WTC11 (cell line): ENCODE results near the gene OTOGL. TPM values are rescaled to one million over a fixed set of nuclear protein-coding genes. Genes with fewer than 3 reads are reported as not detected.

Experiments
- ATAC-seq: fragments of 200-7000 bp; cut with Tn5 transposase; 2 replicates; pipeline ENCODE4 v1.10.0; 2021; ENCODE audit warnings: mild to moderate bottlenecking, moderate library complexity
- CTCF ChIA-PET: fragments of 300-600 bp; sonication (Branson Sonifier 250); formaldehyde crosslinking; loops from one replicate; lab custom pipeline; 2021; ENCODE audit warnings: antibody characterized with exemption; lab: Charles Lee
- POLR2A ChIA-PET: fragments of 350-600 bp; sonication (Branson Sonifier 250); formaldehyde crosslinking; loops from one replicate; lab custom pipeline; 2021; ENCODE audit warnings: antibody characterized with exemption; lab: Charles Lee
- DNase-seq: peaks from one replicate; pipeline ENCODE4 v3.0.0; 2021; ENCODE audit warnings: low spot score
- H3K27ac Mint-ChIP-seq: 2 replicates; pipeline ENCODE4 v1.8.0; 2021; ENCODE audit warnings: mixed read lengths
- H3K27me3 Mint-ChIP-seq: 2 replicates; pipeline ENCODE4 v1.8.0; 2021; ENCODE audit warnings: low read depth, mild to moderate bottlenecking, moderate library complexity, mixed read lengths
- H3K36me3 Mint-ChIP-seq: 2 replicates; pipeline ENCODE4 v1.8.0; 2021; ENCODE audit warnings: mixed read lengths
- H3K4me1 Mint-ChIP-seq: 2 replicates; pipeline ENCODE4 v1.8.0; 2022; ENCODE audit warnings: mixed read lengths
- H3K4me3 Mint-ChIP-seq: 2 replicates; pipeline ENCODE4 v1.8.0; 2021; ENCODE audit warnings: mild to moderate bottlenecking, moderate library complexity, mixed read lengths
- H3K9me3 Mint-ChIP-seq: 2 replicates; pipeline ENCODE4 v1.8.0; 2021; ENCODE audit warnings: mixed read lengths
- ETV6 ChIP-seq: sonication (generic); formaldehyde crosslinking; IDR thresholded peaks from 2 replicates; pipeline ENCODE4 v1.8.1; 2022; ENCODE audit warnings: mild to moderate bottlenecking, missing genetic modification reagents
- FOXJ3 ChIP-seq: sonication (generic); formaldehyde crosslinking; IDR thresholded peaks from 2 replicates; pipeline ENCODE4 v1.9.0; 2021; ENCODE audit warnings: missing genetic modification reagents, mild to moderate bottlenecking, borderline replicate concordance
- HMGA2 ChIP-seq: fragments of 250-450 bp; sonication (Bioruptor Pico); IDR thresholded peaks from 2 replicates; pipeline ENCODE4 v1.4.0; 2021; ENCODE audit warnings: mild to moderate bottlenecking, moderate library complexity
- JAZF1 ChIP-seq: fragments of 250-450 bp; sonication (Bioruptor Pico); IDR thresholded peaks from 2 replicates; pipeline ENCODE4 v1.9.0; 2021; ENCODE audit warnings: moderate library complexity, mild to moderate bottlenecking, inconsistent platforms
- MXD4 ChIP-seq: fragments of 250-450 bp; sonication (Bioruptor Pico); IDR thresholded peaks from 2 replicates; pipeline ENCODE4 v1.8.0; 2021; ENCODE audit warnings: mild to moderate bottlenecking, moderate library complexity, borderline replicate concordance
- NR2C2 ChIP-seq: sonication (generic); formaldehyde crosslinking; IDR thresholded peaks from 2 replicates; pipeline ENCODE4 v1.8.0; 2022; ENCODE audit warnings: mild to moderate bottlenecking, missing genetic modification reagents
- OVOL2 ChIP-seq: fragments of 250-450 bp; sonication (Bioruptor Pico); IDR thresholded peaks from 2 replicates; pipeline ENCODE4 v1.9.0; 2021; ENCODE audit warnings: mild to moderate bottlenecking, borderline replicate concordance
- SMAD4 ChIP-seq: sonication (generic); formaldehyde crosslinking; IDR thresholded peaks from 2 replicates; pipeline ENCODE4 v1.8.0; 2022; ENCODE audit warnings: mild to moderate bottlenecking, missing genetic modification reagents
- TEAD4 ChIP-seq: sonication (generic); formaldehyde crosslinking; IDR thresholded peaks from 2 replicates; pipeline ENCODE4 v1.8.0; 2022; ENCODE audit warnings: mild to moderate bottlenecking, missing genetic modification reagents
- ZBTB21 ChIP-seq: sonication (generic); formaldehyde crosslinking; IDR thresholded peaks from 2 replicates; pipeline ENCODE4 v1.8.1; 2023; ENCODE audit warnings: mild to moderate bottlenecking, missing genetic modification reagents, borderline replicate concordance
- ZNF423 ChIP-seq: fragments of 250-450 bp; sonication (Bioruptor Pico); IDR thresholded peaks from 2 replicates; pipeline ENCODE4 v2.1.2; 2022; ENCODE audit warnings: mild to moderate bottlenecking, moderate library complexity
- total RNA-seq: library from RNA; stranded (reverse); gene quantifications from 3 replicates; pipeline ENCODE4 v1.2.3, GENCODE V29; 2021
- TF ChIP-seq, protein P1 (sequence below): sonication (generic); formaldehyde crosslinking; IDR thresholded peaks from 2 replicates; pipeline ENCODE4 v1.8.1; 2022; ENCODE audit warnings: low read depth, mild to moderate bottlenecking, moderate library complexity, missing genetic modification reagents, borderline replicate concordance
- TF ChIP-seq, protein P2 (sequence below): fragments of 250-450 bp; sonication (Bioruptor Pico); IDR thresholded peaks from 2 replicates; pipeline ENCODE4 v1.9.0; 2021; ENCODE audit warnings: mild to moderate bottlenecking
- TF ChIP-seq, protein P3 (sequence below): sonication (generic); formaldehyde crosslinking; IDR thresholded peaks from 2 replicates; pipeline ENCODE4 v1.8.1; 2022; ENCODE audit warnings: mild to moderate bottlenecking, moderate library complexity, missing genetic modification reagents
- TF ChIP-seq, protein P4 (sequence below): sonication (generic); formaldehyde crosslinking; IDR thresholded peaks from 2 replicates; pipeline ENCODE4 v1.8.0; 2022; ENCODE audit warnings: mild to moderate bottlenecking, missing genetic modification reagents
- TF ChIP-seq, protein P5 (sequence below): fragments of 200-600 bp; IDR thresholded peaks from 2 replicates; pipeline ENCODE4 v1.8.0; 2022; ENCODE audit warnings: antibody characterized with exemption
- TF ChIP-seq, protein P6 (sequence below): sonication (generic); formaldehyde crosslinking; IDR thresholded peaks from 2 replicates; pipeline ENCODE4 v1.8.1; 2023; ENCODE audit warnings: mild to moderate bottlenecking, missing genetic modification reagents, borderline replicate concordance
- TF ChIP-seq, protein P7 (sequence below): sonication (generic); formaldehyde crosslinking; IDR thresholded peaks from 2 replicates; pipeline ENCODE4 v1.8.0; 2022; ENCODE audit warnings: mild to moderate bottlenecking, missing genetic modification reagents
- TF ChIP-seq, protein P8 (sequence below): fragments of 250-450 bp; sonication (Bioruptor Pico); IDR thresholded peaks from 2 replicates; pipeline ENCODE4 v2.1.2; 2022; ENCODE audit warnings: mild to moderate bottlenecking, moderate library complexity
- TF ChIP-seq, protein P9 (sequence below): fragments of 250-450 bp; sonication (Bioruptor Pico); conservative IDR thresholded peaks from 2 replicates; pipeline ENCODE4 v1.9.0; 2021; ENCODE audit warnings: mild to moderate bottlenecking

OTOGL gene
- total RNA-seq, 1 experiment from 2014 or later, result 0.55 TPM

DNA sequence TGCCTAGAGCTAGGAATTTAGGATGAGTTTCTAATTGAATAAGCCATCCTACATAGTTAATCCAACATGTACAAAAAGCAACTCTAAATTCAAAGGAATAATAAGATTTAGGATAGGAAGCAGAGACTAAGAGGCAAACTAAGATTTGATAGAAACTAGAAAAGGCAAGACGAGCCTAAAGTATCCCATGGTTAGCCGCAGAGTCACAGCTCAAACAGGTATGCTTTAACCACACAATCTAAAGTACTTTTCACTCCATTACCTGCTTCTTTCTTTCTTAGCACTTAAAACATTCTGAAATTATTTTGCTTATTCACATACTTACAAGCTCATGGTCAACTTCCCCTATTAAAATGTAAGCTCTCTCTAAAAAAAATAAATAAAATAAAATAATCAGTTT is 51.8 kb downstream of the OTOGL start (continued):
- TF ChIP-seq, protein P1, sequence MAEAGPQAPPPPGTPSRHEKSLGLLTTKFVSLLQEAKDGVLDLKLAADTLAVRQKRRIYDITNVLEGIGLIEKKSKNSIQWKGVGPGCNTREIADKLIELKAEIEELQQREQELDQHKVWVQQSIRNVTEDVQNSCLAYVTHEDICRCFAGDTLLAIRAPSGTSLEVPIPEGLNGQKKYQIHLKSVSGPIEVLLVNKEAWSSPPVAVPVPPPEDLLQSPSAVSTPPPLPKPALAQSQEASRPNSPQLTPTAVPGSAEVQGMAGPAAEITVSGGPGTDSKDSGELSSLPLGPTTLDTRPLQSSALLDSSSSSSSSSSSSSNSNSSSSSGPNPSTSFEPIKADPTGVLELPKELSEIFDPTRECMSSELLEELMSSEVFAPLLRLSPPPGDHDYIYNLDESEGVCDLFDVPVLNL (CRISPR knock-in tag), result no peak
- TF ChIP-seq FOXJ3 (CRISPR knock-in tag), result no peak

DNA sequence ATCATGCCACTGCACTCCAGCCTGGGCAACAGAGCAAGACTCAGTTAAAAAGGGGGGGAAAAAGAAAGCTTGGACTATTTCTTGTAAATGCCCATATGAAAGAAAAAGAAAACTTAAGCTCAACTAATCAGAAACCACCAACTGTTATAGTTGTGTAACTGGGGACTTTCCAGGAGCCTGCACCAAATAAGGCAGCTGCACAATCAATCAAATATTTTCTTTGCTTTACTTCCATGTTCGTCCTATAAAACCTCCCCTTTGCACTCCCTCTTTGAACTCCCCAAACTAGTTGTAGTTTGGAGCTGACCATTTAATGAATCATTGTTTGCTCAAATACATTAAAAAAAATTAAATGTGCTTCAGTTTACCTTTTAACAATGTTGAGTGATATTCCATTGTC is 54.9 kb downstream of the OTOGL start:
- H3K9me3 Mint-ChIP-seq, result peaks cover 7% of the 10 kb centered on the region
- CTCF ChIA-PET, result no interaction called here
- no peak overlapping the region for H3K27ac Mint-ChIP-seq
- TF ChIP-seq, protein P2, sequence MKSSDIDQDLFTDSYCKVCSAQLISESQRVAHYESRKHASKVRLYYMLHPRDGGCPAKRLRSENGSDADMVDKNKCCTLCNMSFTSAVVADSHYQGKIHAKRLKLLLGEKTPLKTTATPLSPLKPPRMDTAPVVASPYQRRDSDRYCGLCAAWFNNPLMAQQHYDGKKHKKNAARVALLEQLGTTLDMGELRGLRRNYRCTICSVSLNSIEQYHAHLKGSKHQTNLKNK (CRISPR knock-in tag), result no peak
- TF ChIP-seq ZBTB21 (CRISPR knock-in tag), result no peak
- TF ChIP-seq, protein P3, sequence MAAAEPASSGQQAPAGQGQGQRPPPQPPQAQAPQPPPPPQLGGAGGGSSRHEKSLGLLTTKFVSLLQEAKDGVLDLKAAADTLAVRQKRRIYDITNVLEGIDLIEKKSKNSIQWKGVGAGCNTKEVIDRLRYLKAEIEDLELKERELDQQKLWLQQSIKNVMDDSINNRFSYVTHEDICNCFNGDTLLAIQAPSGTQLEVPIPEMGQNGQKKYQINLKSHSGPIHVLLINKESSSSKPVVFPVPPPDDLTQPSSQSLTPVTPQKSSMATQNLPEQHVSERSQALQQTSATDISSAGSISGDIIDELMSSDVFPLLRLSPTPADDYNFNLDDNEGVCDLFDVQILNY (CRISPR knock-in tag), result no peak
- TF ChIP-seq ETV6, result no peak
- no peak for TF ChIP-seq NR2C2 (CRISPR knock-in tag)
- TF ChIP-seq ZNF423 (CRISPR knock-in tag), result no peak
- TF ChIP-seq MXD4 (CRISPR knock-in tag), result no peak
- TF ChIP-seq, protein P4, sequence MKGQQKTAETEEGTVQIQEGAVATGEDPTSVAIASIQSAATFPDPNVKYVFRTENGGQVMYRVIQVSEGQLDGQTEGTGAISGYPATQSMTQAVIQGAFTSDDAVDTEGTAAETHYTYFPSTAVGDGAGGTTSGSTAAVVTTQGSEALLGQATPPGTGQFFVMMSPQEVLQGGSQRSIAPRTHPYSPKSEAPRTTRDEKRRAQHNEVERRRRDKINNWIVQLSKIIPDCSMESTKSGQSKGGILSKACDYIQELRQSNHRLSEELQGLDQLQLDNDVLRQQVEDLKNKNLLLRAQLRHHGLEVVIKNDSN (CRISPR knock-in tag), result no peak
- TF ChIP-seq, protein P5, sequence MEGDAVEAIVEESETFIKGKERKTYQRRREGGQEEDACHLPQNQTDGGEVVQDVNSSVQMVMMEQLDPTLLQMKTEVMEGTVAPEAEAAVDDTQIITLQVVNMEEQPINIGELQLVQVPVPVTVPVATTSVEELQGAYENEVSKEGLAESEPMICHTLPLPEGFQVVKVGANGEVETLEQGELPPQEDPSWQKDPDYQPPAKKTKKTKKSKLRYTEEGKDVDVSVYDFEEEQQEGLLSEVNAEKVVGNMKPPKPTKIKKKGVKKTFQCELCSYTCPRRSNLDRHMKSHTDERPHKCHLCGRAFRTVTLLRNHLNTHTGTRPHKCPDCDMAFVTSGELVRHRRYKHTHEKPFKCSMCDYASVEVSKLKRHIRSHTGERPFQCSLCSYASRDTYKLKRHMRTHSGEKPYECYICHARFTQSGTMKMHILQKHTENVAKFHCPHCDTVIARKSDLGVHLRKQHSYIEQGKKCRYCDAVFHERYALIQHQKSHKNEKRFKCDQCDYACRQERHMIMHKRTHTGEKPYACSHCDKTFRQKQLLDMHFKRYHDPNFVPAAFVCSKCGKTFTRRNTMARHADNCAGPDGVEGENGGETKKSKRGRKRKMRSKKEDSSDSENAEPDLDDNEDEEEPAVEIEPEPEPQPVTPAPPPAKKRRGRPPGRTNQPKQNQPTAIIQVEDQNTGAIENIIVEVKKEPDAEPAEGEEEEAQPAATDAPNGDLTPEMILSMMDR, result no peak
- TF ChIP-seq, protein P1 (CRISPR knock-in tag), result no peak
- TF ChIP-seq, protein P6, sequence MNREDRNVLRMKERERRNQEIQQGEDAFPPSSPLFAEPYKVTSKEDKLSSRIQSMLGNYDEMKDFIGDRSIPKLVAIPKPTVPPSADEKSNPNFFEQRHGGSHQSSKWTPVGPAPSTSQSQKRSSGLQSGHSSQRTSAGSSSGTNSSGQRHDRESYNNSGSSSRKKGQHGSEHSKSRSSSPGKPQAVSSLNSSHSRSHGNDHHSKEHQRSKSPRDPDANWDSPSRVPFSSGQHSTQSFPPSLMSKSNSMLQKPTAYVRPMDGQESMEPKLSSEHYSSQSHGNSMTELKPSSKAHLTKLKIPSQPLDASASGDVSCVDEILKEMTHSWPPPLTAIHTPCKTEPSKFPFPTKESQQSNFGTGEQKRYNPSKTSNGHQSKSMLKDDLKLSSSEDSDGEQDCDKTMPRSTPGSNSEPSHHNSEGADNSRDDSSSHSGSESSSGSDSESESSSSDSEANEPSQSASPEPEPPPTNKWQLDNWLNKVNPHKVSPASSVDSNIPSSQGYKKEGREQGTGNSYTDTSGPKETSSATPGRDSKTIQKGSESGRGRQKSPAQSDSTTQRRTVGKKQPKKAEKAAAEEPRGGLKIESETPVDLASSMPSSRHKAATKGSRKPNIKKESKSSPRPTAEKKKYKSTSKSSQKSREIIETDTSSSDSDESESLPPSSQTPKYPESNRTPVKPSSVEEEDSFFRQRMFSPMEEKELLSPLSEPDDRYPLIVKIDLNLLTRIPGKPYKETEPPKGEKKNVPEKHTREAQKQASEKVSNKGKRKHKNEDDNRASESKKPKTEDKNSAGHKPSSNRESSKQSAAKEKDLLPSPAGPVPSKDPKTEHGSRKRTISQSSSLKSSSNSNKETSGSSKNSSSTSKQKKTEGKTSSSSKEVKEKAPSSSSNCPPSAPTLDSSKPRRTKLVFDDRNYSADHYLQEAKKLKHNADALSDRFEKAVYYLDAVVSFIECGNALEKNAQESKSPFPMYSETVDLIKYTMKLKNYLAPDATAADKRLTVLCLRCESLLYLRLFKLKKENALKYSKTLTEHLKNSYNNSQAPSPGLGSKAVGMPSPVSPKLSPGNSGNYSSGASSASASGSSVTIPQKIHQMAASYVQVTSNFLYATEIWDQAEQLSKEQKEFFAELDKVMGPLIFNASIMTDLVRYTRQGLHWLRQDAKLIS (CRISPR knock-in tag), result no peak
- TF ChIP-seq HMGA2 (CRISPR knock-in tag), result no peak
- TF ChIP-seq TEAD4 (CRISPR knock-in tag), result no peak
- no peak for TF ChIP-seq JAZF1 (CRISPR knock-in tag)
- TF ChIP-seq SMAD4, result no peak
- TF ChIP-seq, protein P7, sequence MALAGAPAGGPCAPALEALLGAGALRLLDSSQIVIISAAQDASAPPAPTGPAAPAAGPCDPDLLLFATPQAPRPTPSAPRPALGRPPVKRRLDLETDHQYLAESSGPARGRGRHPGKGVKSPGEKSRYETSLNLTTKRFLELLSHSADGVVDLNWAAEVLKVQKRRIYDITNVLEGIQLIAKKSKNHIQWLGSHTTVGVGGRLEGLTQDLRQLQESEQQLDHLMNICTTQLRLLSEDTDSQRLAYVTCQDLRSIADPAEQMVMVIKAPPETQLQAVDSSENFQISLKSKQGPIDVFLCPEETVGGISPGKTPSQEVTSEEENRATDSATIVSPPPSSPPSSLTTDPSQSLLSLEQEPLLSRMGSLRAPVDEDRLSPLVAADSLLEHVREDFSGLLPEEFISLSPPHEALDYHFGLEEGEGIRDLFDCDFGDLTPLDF (CRISPR knock-in tag), result no peak
- TF ChIP-seq OVOL2 (CRISPR knock-in tag), result no peak
- TF ChIP-seq, protein P8, sequence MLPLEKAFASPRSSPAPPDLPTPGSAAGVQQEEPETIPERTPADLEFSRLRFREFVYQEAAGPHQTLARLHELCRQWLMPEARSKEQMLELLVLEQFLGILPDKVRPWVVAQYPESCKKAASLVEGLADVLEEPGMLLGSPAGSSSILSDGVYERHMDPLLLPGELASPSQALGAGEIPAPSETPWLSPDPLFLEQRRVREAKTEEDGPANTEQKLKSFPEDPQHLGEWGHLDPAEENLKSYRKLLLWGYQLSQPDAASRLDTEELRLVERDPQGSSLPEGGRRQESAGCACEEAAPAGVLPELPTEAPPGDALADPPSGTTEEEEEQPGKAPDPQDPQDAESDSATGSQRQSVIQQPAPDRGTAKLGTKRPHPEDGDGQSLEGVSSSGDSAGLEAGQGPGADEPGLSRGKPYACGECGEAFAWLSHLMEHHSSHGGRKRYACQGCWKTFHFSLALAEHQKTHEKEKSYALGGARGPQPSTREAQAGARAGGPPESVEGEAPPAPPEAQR, result no peak
- TF ChIP-seq, protein P9, sequence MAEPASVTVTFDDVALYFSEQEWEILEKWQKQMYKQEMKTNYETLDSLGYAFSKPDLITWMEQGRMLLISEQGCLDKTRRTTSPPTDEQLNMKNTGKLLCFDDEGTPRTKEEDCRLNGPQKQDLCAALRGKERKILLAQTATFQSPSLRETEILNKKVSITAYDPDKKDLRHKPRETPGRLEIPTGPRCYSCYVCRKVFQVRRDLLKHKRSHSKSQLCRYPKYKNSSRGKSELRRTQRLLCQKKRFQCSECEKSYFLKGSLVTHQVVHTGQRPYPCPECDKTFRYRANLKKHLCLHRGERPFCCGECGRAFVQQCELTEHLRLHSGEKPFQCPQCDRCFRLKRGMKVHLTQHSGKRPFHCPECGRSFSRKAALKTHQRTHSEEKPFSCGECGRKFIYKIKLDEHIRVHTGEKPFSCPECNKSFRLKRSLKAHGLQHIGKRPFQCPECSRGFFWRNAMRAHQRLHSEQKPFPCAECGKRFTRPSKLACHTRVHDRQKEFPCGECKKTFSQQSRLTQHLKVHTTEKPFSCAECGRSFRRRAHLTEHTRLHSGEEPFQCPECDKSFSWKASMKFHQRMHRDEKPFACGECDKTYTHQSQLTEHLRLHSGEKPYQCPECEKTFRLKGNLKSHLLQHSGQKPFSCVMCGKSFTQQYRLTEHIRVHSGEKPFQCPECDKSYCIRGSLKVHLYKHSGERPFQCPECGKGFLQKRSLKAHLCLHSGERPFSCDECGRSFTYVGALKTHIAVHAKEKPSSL (CRISPR knock-in tag), result no peak
- POLR2A ChIA-PET, result no interaction called here
- H3K36me3 Mint-ChIP-seq, result no peaks in the 10 kb centered on the region
- DNase-seq, result no peak
- H3K27me3 Mint-ChIP-seq, result no peaks in the 10 kb centered on the region
- H3K4me1 Mint-ChIP-seq, result peaks cover 11% of the 10 kb centered on the region
- ATAC-seq, result no peak
- no peak overlapping the region for H3K4me3 Mint-ChIP-seq
